Neural crest cell (in vitro differentiated cells): Measurements from ENCODE around the gene ADGRB3. TPM values are rescaled to one million over a fixed set of nuclear protein-coding genes. Genes with fewer than 3 reads are reported as not detected.

Experiments
- DNase-seq: peaks from one replicate; pipeline ENCODE4 v3.0.0; 2021; ENCODE audit warnings: low read depth, mixed read lengths, low spot score
- H3K27ac Mint-ChIP-seq: one replicate; pipeline ENCODE4 v1.8.0; 2021; ENCODE audit warnings: mild to moderate bottlenecking, mixed read lengths; ENCODE audit not compliant: unreplicated experiment
- H3K27me3 Mint-ChIP-seq: 2 replicates; pipeline ENCODE4 v1.8.0; 2021; ENCODE audit warnings: low read depth, mild to moderate bottlenecking, mixed read lengths
- H3K36me3 Mint-ChIP-seq: 2 replicates; pipeline ENCODE4 v1.8.0; 2021; ENCODE audit warnings: low read depth, mild to moderate bottlenecking, mixed read lengths
- H3K4me1 Mint-ChIP-seq: 2 replicates; pipeline ENCODE4 v1.8.0; 2021; ENCODE audit warnings: mixed read lengths
- H3K4me3 Mint-ChIP-seq: one replicate; pipeline ENCODE4 v1.8.0; 2021; ENCODE audit warnings: mild to moderate bottlenecking, mixed read lengths
- H3K9me3 Mint-ChIP-seq: 2 replicates; pipeline ENCODE4 v1.8.0; 2021; ENCODE audit warnings: mixed read lengths
- total RNA-seq: library from RNA; stranded (reverse); gene quantifications from 2 replicates; pipeline ENCODE4 v1.2.1, GENCODE V29; 2021
- TF ChIP-seq, protein P1 (sequence below): fragments of 200-600 bp; sonication (generic); conservative IDR thresholded peaks from 2 replicates; pipeline ENCODE4 v1.5.0; 2021; ENCODE audit warnings: antibody characterized with exemption, mild to moderate bottlenecking

The ADGRB3 gene
- total RNA-seq, 1 donor from 2014 or later, result 5.1 TPM

GRCh38 chr6:68653074-68653705, 18.1 kb downstream of the ADGRB3 start:
- Mint-ChIP-seq H3K27ac (no peak overlapping the region), H3K27me3 (no peaks in the 10 kb centered on the region), H3K4me1 (peaks cover 9% of the 10 kb centered on the region), H3K4me3 (no peak overlapping the region), H3K9me3 (no peaks in the 10 kb centered on the region), H3K36me3 (no peaks in the 10 kb centered on the region)
- TF ChIP-seq, protein P1, sequence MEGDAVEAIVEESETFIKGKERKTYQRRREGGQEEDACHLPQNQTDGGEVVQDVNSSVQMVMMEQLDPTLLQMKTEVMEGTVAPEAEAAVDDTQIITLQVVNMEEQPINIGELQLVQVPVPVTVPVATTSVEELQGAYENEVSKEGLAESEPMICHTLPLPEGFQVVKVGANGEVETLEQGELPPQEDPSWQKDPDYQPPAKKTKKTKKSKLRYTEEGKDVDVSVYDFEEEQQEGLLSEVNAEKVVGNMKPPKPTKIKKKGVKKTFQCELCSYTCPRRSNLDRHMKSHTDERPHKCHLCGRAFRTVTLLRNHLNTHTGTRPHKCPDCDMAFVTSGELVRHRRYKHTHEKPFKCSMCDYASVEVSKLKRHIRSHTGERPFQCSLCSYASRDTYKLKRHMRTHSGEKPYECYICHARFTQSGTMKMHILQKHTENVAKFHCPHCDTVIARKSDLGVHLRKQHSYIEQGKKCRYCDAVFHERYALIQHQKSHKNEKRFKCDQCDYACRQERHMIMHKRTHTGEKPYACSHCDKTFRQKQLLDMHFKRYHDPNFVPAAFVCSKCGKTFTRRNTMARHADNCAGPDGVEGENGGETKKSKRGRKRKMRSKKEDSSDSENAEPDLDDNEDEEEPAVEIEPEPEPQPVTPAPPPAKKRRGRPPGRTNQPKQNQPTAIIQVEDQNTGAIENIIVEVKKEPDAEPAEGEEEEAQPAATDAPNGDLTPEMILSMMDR, result no peak
- no peak for DNase-seq

DNA sequence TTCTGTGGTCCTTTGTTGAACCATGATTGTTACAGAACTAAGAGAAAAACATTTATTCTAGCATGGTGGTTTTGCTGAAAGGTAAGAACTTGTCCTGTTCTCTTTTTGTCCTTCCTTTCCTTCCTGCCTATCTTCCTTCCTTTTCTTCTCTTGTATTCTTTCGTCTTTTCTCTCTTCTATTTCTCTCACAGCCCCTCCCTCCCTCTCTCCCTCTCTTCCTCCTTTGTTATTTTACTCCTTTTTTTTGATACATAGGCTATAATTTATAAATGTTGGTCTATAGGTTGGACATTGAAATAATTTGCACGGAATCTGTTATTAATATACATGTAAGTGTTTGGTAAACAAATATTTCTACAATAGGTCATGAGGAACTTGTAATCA, 18.6 kb downstream of the ADGRB3 start:
- no peaks in the 10 kb centered on the region for H3K27me3 Mint-ChIP-seq

GRCh38 chr6:68654134-68654533, 19.1 kb downstream of the ADGRB3 start:
- DNase-seq, result no peak
- H3K9me3 Mint-ChIP-seq, result no peaks in the 10 kb centered on the region
- H3K36me3 Mint-ChIP-seq, result no peaks in the 10 kb centered on the region
- H3K27me3 Mint-ChIP-seq, result no peaks in the 10 kb centered on the region
- TF ChIP-seq, protein P1, result no peak
- H3K4me1 Mint-ChIP-seq, result peaks cover 9% of the 10 kb centered on the region
- no peak overlapping the region for H3K4me3 Mint-ChIP-seq
- no peak overlapping the region for H3K27ac Mint-ChIP-seq

More for the DNA sequence above, 18.6 kb downstream of the ADGRB3 start:
- DNase-seq, result no peak
- H3K4me1 Mint-ChIP-seq, result peaks cover 9% of the 10 kb centered on the region
- H3K4me3 Mint-ChIP-seq, result no peak overlapping the region
- H3K9me3 Mint-ChIP-seq, result no peaks in the 10 kb centered on the region
- H3K27ac Mint-ChIP-seq, result no peak overlapping the region
- H3K36me3 Mint-ChIP-seq, result no peaks in the 10 kb centered on the region
- TF ChIP-seq, protein P1, result no peak

GRCh38 chr6:68655028-68655427, 19.9 kb downstream of the ADGRB3 start:
- no peak for DNase-seq
- Mint-ChIP-seq H3K27me3 (no peaks in the 10 kb centered on the region), H3K9me3 (no peaks in the 10 kb centered on the region), H3K4me3 (no peak overlapping the region), H3K36me3 (no peaks in the 10 kb centered on the region), H3K27ac (peak overlapping the region; percentile 12), H3K4me1 (peaks cover 9% of the 10 kb centered on the region)
- TF ChIP-seq, protein P1, result no peak

DNA sequence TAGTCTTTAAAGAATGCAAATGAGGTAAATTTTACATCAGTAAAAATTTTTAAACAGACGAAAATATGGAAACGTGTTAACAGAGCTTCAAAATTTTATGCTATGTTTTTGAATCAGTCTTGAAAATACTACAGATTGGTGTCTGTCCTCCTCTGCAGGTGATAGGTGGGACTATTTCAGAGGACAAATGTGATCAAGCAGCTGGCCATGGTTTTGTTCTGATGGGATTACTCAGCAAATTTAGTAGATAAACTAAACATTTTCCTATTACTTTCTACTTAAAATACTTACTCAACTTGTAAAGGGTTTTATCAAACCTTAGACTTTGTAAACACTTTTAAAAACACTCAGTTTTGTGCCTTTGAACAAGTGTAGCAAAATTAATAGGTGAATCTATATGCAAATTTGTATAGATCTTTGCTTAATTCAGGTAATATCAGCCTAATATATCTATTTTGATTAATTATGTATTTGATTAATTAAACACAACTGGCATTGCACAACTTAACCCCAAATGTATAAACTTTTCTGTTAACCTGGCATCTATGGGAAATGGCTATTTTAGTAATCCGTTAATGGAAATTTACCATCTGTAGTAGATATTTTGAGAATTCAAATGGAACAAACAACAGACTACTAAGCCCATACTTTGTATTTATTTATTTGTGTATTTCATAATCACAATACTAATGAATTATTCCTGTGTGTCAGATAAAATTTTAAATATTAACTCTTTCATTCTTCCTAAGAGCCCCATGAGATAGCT, 22.5 kb downstream of the ADGRB3 start:
- Mint-ChIP-seq H3K36me3 (no peaks in the 10 kb centered on the region), H3K9me3 (no peaks in the 10 kb centered on the region), H3K4me3 (no peak overlapping the region), H3K4me1 (peaks cover 5% of the 10 kb centered on the region), H3K27me3 (no peaks in the 10 kb centered on the region), H3K27ac (no peak overlapping the region)
- DNase-seq, result no peak
- TF ChIP-seq, protein P1, result no peak
